Jurkat, Clone E6-1 (cell line): ENCODE data around the gene CFAP57.

ENCODE experiments used
- DNase-seq: peaks from one replicate; pipeline ENCODE4 v3.0.0-alpha.2; 2011; ENCODE audit warnings: low read depth, low spot score
- H3K4me3 ChIP-seq: 2 replicates; pipeline ENCODE4 v1.5.1; 2011; ENCODE audit warnings: mild to moderate bottlenecking, low read length, control low read depth, moderate library complexity

Gene CFAP57

GRCh38 chr1:43246466-43247213 is 74.5 kb downstream of the CFAP57 start:
- no peak for DNase-seq
- no peak overlapping the region for H3K4me3 ChIP-seq

- DNase-seq = no peak
- H3K4me3 ChIP-seq = no peak overlapping the region
Measured at GRCh38 chr1:43247256-43247921, 75.3 kb downstream of the CFAP57 start.

GRCh38 chr1:43250351-43250761 is 78.2 kb downstream of the CFAP57 start:
- no peak for DNase-seq
- no peak overlapping the region for H3K4me3 ChIP-seq

- no peak for DNase-seq
- H3K4me3 ChIP-seq = no peak overlapping the region
Measured at GRCh38 chr1:43251024-43251423, 78.9 kb downstream of the CFAP57 start.

- no peak overlapping the region for H3K4me3 ChIP-seq
- no peak for DNase-seq
Measured at GRCh38 chr1:43252225-43252624, 80.1 kb downstream of the CFAP57 start.

GRCh38 chr1:43253173-43253572 is 81.0 kb downstream of the CFAP57 start:
- no peak overlapping the region for H3K4me3 ChIP-seq
- DNase-seq = no peak

- no peak overlapping the region for H3K4me3 ChIP-seq
- no peak for DNase-seq
Measured at GRCh38 chr1:43253876-43254275, 81.7 kb downstream of the CFAP57 start.

GRCh38 chr1:43255438-43256210 is 83.5 kb downstream of the CFAP57 start:
- no peak overlapping the region for H3K4me3 ChIP-seq

GRCh38 chr1:43256675-43257570 is 84.8 kb downstream of the CFAP57 start:
- no peak for DNase-seq
- H3K4me3 ChIP-seq = no peak overlapping the region

More at GRCh38 chr1:43255438-43256210, 83.5 kb downstream of the CFAP57 start:
- DNase-seq = no peak

- no peak for DNase-seq
- H3K4me3 ChIP-seq = no peak overlapping the region
Measured at GRCh38 chr1:43258370-43258769, 86.2 kb downstream of the CFAP57 start.

GRCh38 chr1:43265431-43265830 is 93.3 kb downstream of the CFAP57 start:
- DNase-seq = no peak
- no peak overlapping the region for H3K4me3 ChIP-seq

GRCh38 chr1:43266881-43267280 is 94.8 kb downstream of the CFAP57 start:
- no peak for DNase-seq
- no peak overlapping the region for H3K4me3 ChIP-seq

GRCh38 chr1:43267291-43267805 is 95.2 kb downstream of the CFAP57 start:
- DNase-seq = no peak
- H3K4me3 ChIP-seq = no peak overlapping the region

GRCh38 chr1:43267818-43268425 is 95.8 kb downstream of the CFAP57 start:
- DNase-seq = no peak
- H3K4me3 ChIP-seq = no peak overlapping the region

- DNase-seq = no peak
- H3K4me3 ChIP-seq = no peak within 1 kb of the TSS
Measured at GRCh38 chr1:43269627-43270375, 97.7 kb downstream of the CFAP57 start, which contains the start of gene TMEM125. TSS of gene TMEM125 (plus strand) at chr1:43269983. CDS start at chr1:43272723, 2,740 bp downstream.

- H3K4me3 ChIP-seq = no peak overlapping the region
- no peak for DNase-seq
Measured at GRCh38 chr1:43270421-43271095, 98.4 kb downstream of the CFAP57 start.
